Testis (tissue), 3 donors: ENCODE results near the gene PPP6R3. TPM values are rescaled to one million over a fixed set of nuclear protein-coding genes. Genes with fewer than 3 reads are reported as not detected.
"Not testable (repeated sequence)": the region's sequence is repeated elsewhere in the genome, so short reads cannot be mapped to it uniquely, and the experiment has no call there.

Experiments
- DNase-seq: peaks from one replicate; pipeline ENCODE4 v3.0.0-alpha.2; 2019
- H3K27ac ChIP-seq, 2 donors: fragments of 200-600 bp; sonication (generic); one replicate each; pipeline ENCODE4 v1.5.1; 2019
- H3K27me3 ChIP-seq: fragments of 200-600 bp; sonication (generic); one replicate; pipeline ENCODE4 v1.5.1; 2019
- H3K36me3 ChIP-seq: fragments of 200-600 bp; sonication (generic); one replicate; pipeline ENCODE4 v1.5.1; 2017; ENCODE audit warnings: low read depth; ENCODE audit errors: missing control alignments
- H3K4me1 ChIP-seq: fragments of 200-600 bp; sonication (generic); one replicate; pipeline ENCODE4 v1.5.1; 2019
- H3K4me3 ChIP-seq, 2 donors: fragments of 200-600 bp; sonication (generic); one replicate each; pipeline ENCODE4 v1.5.1; 2017 to 2019
- H3K9me3 ChIP-seq: fragments of 200-600 bp; sonication (generic); one replicate; pipeline ENCODE4 v1.5.1; 2017
- CTCF ChIP-seq, 3 experiments: fragments of 450-650 bp in 2 of 3; fragments of 200-600 bp in 1 of 3; sonication (generic) in 1 of 3; IDR thresholded peaks; one replicate each; pipeline ENCODE4 v1.5.1; 2016 to 2019; ENCODE audit warnings: antibody characterized with exemption in 3 of 3, mild to moderate bottlenecking in 2 of 3, moderate library complexity in 1 of 3
- POLR2A ChIP-seq: fragments of 450-650 bp; IDR thresholded peaks from one replicate; pipeline ENCODE4 v1.6.1; 2017; ENCODE audit warnings: antibody characterized with exemption, mild to moderate bottlenecking, moderate library complexity
- WGBS, 2 donors: methylation state at CpG; one replicate each; pipeline ENCODE4 v1.1.5; 2018; 5-methylcytosine and 5-hydroxymethylcytosine counted together
- intact Hi-C: fragments of 100-400 bp; cut with DNase I; formaldehyde crosslinking; loops from one replicate; pipeline ENCODE4 v1.15.1; 2023; ENCODE audit warnings: low total_unique reads
- polyA plus RNA-seq: library from polyadenylated mRNA; stranded (reverse); fragments of 350-450 nt; fragmentation: Illumina TruSeq; extraction: RNeasy Lipid Tissue Mini Kit (QIAGEN cat#74804); gene quantifications from one replicate; pipeline ENCODE4 v1.2.3, GENCODE V29; 2014; ENCODE audit warnings: low read depth, low replicate concordance; ENCODE audit not compliant: insufficient read depth
- total RNA-seq, 2 donors: library from RNA; depleted of rRNA; stranded (reverse); fragments of >200 nt; gene quantifications; one replicate each; pipeline ENCODE4 v1.2.3, GENCODE V29; 2016

Gene PPP6R3
- total and polyA plus RNA-seq, 3 donors from 2014 or later = 88.5 to 190 (median 188) TPM

GRCh38 chr11:68454767-68455166, 5.8 kb upstream of the PPP6R3 start:
- no peak for TF ChIP-seq CTCF (IDR thresholded peaks at IDR 0.05)
- no peak for TF ChIP-seq POLR2A
- intact Hi-C loops = no loop called here
- Histone ChIP-seq H3K27me3 (no peaks in the 10 kb centered on the region), H3K27ac (no peak overlapping the region), H3K9me3 (no peaks in the 10 kb centered on the region), H3K36me3 (no peaks in the 10 kb centered on the region), H3K4me3 (no peak overlapping the region), H3K4me1 (no peaks in the 10 kb centered on the region)
- 59 to 74% methylated on average over 5 to 7 of the region's 8 CpGs for WGBS, 2 donors
- DNase-seq = no peak

- no peak overlapping the region for H3K4me3 ChIP-seq
- H3K36me3 ChIP-seq = no peaks in the 10 kb centered on the region
- WGBS, 2 donors = 77 to 82% methylated on average over 8 of the region's 8 CpGs
- no peak for DNase-seq
- H3K4me1 ChIP-seq = no peaks in the 10 kb centered on the region
- H3K27me3 ChIP-seq = no peaks in the 10 kb centered on the region
- no peak overlapping the region for H3K27ac ChIP-seq
- no peak for TF ChIP-seq CTCF (IDR thresholded peaks at IDR 0.05)
- no peak for TF ChIP-seq POLR2A
- intact Hi-C loops = no loop called here
- H3K9me3 ChIP-seq = no peaks in the 10 kb centered on the region
These were observed 5.1 kb upstream of the PPP6R3 start for GRCh38 chr11:68455485-68455884.

GRCh38 chr11:68457216-68457897, 3.2 kb upstream of the PPP6R3 start:
- Histone ChIP-seq H3K4me3 (no peak overlapping the region), H3K36me3 (no peaks in the 10 kb centered on the region), H3K4me1 (no peaks in the 10 kb centered on the region), H3K27me3 (no peaks in the 10 kb centered on the region), H3K9me3 (no peaks in the 10 kb centered on the region), H3K27ac (no peak overlapping the region)
- TF ChIP-seq POLR2A (no peak), CTCF (IDR thresholded peaks at IDR 0.05) (no peak)
- WGBS, 2 donors = 77 to 83% methylated on average over 5 to 8 of the region's 8 CpGs
- intact Hi-C loops = no loop called here
- no peak for DNase-seq

GRCh38 chr11:68457898-68458249, 2.7 kb upstream of the PPP6R3 start:
- H3K9me3 ChIP-seq = no peaks in the 10 kb centered on the region
- H3K27me3 ChIP-seq = no peaks in the 10 kb centered on the region
- intact Hi-C loops = no loop called here
- H3K27ac ChIP-seq = no peak overlapping the region
- peaks cover 5% of the 10 kb centered on the region for H3K4me1 ChIP-seq
- no peak for DNase-seq
- TF ChIP-seq CTCF (IDR thresholded peaks at IDR 0.05) (no peak), POLR2A (no peak)
- no peaks in the 10 kb centered on the region for H3K36me3 ChIP-seq
- no peak overlapping the region for H3K4me3 ChIP-seq
- WGBS, 2 donors = 79% methylated on average over 7 of the region's 7 CpGs

- intact Hi-C loops, H3K27me3 ChIP-seq, H3K36me3 ChIP-seq, H3K9me3 ChIP-seq, DNase-seq, H3K4me1 ChIP-seq, H3K27ac ChIP-seq, H3K4me3 ChIP-seq: not testable (repeated sequence)
- WGBS, 2 donors = 82 to 86% methylated on average over 6 of the region's 6 CpGs
These were observed 2.2 kb upstream of the PPP6R3 start for GRCh38 chr11:68458340-68458739.
